Skin epidermis (tissue), 12 donors: ENCODE data around the gene C18orf63.
"Not testable (repeated sequence)": the region's sequence is repeated elsewhere in the genome, so short reads cannot be mapped to it uniquely, and the experiment has no call there.

Experiments used
- H3K27ac ChIP-seq, 21 experiments: fragments of 200-600 bp; sonication (generic) in 11 of 21; one replicate each; pipeline ENCODE4 v1.5.0; 2020; ENCODE audit warnings: mild to moderate bottlenecking in 3 of 21, inconsistent platforms in 2 of 21, moderate library complexity in 2 of 21
- H3K4me3 ChIP-seq, 7 experiments: fragments of 200-600 bp; sonication (generic) in 2 of 7; one replicate each; pipeline ENCODE4 v1.5.0; 2020; ENCODE audit warnings: inconsistent platforms in 2 of 7, mild to moderate bottlenecking in 2 of 7, moderate library complexity in 1 of 7

The C18orf63 gene

DNA sequence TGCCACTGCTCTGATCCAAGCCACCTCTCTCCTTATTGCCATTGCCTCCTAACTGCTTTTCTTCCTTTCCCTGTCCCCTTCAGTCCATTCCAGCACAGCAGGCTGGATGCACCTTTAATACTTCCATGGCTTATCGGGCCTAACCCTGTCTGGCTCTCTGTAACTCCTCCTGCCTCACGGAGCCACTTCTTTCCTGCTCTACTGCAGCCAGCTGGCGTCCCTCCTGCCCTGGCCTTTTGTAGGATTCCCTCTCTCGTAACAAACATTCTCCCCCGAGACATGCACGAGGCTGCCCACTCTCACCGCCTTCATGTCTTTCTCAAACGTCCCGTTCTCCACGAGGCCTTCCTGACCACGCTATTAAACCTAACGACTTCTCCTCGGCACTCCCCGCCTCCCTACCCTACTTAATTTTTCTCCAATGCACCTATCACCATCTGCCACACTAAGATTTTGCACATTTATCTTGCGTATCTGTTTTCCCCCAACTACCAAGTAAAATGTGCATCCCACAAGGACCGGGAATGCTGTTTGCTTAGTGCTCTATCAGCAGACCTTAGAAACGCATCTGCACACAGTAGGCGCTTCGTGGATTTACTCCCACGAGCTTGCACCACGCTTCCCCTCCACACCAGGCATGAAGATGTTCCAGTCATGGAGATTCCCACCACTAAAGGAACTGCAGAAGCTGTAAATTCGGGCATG is 728 bp upstream of the C18orf63 start:
- Histone ChIP-seq H3K4me3 (no peak overlapping the region), H3K27ac (no peak overlapping the region)

- no peak overlapping the region for H3K4me3 ChIP-seq
- H3K27ac ChIP-seq: no peak overlapping the region
Observed at GRCh38 chr18:74316257-74317170, 875 bp downstream of the C18orf63 start.

DNA sequence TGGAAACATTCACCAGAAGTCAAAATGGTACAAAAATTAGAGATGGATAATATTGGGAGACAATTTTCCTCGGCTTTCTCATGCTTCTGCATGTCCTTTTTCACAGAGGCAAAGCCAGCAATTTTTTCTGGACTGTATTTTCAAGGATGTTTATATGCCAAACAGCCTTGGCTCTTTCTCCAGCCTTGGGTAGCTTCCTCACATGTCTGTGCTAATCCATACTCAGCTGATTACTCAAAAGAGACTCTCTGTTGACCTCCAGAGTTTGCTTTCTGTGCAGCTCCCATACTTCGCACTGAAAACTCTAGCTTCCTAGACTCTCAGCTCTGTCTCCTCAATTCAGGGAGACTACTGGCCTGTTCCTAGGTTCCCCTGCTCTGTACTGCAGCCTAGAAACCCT is 10.6 kb downstream of the C18orf63 start:
- Histone ChIP-seq H3K27ac (no peak overlapping the region), H3K4me3 (no peak overlapping the region)

DNA sequence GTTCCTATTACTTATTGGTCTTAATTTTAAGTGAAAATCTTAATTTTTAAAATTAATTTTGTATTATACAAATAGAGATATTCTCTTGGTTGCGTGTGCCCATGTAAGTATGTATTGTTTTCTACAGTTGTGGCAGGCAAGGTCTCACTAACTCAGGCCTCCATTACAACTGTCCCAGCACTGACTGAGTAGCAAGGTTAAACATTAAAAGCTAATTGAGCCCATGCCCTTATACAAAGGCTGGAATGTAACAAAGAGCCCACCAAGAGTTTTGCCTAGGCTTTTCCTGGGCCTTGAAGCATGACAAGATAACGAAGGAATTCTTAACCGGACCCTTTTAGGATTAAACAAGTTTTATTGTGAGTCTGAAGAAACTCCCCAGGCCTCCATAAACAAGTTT is 11.2 kb downstream of the C18orf63 start:
- H3K27ac ChIP-seq, H3K4me3 ChIP-seq: not testable (repeated sequence)

GRCh38 chr18:74328206-74328605 is 12.6 kb downstream of the C18orf63 start:
- Histone ChIP-seq H3K27ac (no peak overlapping the region), H3K4me3 (no peak overlapping the region)

- Histone ChIP-seq H3K27ac (no peak overlapping the region), H3K4me3 (no peak overlapping the region)
Observed at GRCh38 chr18:74329688-74330205, 14.1 kb downstream of the C18orf63 start.

DNA sequence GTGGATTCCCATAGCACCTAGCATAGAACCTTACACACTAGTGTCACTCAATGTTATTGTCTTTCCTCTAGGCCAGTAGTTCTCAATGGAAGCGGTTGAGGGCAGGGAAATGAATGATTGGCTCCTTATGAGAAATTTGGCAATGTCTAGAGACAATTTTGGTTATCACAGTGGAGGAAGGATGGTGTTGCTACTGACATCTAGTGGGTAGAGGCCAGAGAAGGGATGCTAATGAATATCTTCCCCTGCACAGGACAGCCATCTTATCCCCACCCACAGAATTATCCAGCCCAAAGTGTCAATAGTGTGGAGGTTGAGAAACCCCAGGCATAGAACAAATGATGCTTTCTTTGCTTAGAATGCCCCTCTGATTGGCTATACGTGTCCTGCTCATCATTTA is 15.8 kb downstream of the C18orf63 start:
- H3K27ac ChIP-seq: no peak overlapping the region

DNA sequence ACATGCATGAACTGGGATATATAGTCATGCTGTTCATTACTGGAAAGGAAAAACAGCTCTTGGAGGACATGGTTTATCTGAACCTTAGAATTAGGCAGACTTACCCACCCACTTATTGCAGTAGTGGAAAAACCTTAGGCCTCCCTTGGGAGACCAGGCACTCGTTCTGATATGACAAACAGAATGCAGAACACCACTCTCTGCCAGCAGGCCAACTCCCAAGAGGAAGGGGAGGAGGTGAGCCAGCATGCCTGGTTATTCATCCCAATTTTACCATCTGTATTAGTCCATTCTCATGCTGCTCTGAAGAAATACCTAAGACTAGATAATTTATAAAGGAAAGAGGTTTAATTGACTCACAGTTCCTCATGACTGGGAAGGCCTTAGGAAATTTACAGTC is 17.5 kb downstream of the C18orf63 start:
- H3K4me3 ChIP-seq: no peak overlapping the region
- H3K27ac ChIP-seq: no peak overlapping the region

More for the DNA sequence above, 15.8 kb downstream of the C18orf63 start:
- no peak overlapping the region for H3K4me3 ChIP-seq

DNA sequence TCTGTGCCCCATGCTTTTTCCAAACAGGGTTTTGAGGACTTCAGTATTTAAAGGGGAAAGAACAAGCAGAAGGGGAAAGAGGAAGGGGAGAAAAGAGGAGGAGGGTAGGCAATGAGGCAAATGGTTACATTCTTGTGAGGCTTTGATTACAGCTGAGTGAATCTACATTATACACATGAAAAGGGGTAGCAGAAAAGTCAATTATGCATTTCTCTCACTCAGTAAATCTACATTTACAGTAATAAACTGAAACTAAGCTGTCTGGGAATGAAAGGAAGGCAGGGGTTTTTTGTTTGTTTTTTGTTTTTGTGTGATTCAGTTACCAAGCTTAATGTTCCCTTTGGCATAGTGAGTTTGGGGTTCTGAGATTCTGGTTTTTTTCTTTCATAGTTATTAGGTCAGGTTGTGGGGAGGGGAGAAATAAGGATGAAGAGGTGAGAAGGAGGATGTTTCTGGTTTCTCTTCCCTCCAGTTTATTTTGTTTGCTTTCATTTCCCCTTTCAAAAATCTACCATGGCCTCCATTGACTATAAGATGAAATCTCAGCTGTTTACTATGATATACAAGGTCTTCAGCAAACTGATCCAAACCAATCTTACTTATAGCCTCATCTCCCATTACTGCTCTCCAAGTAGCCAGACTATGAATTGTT is 18.7 kb downstream of the C18orf63 start:
- Histone ChIP-seq H3K4me3 (no peak overlapping the region), H3K27ac (no peak overlapping the region)

DNA sequence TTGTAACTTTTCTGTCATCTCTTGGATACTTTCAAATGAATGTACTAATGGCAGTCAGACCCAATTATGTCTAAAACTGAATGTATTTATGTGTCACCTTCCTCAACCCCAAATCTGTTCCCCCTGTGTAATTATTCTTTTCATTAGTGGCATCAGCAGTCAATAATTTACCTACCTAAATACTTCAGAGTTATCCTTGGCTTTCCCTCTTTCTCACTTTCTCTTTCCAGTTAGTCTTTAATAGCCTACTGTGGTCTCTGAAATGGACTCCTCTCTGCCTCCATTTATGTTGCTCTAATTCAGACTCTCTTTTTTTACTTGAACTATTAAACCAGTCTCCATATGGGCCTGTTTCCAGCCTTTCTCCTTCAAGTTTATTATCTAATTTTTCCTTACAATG is 21.0 kb downstream of the C18orf63 start:
- no peak overlapping the region for H3K4me3 ChIP-seq
- no peak overlapping the region for H3K27ac ChIP-seq

DNA sequence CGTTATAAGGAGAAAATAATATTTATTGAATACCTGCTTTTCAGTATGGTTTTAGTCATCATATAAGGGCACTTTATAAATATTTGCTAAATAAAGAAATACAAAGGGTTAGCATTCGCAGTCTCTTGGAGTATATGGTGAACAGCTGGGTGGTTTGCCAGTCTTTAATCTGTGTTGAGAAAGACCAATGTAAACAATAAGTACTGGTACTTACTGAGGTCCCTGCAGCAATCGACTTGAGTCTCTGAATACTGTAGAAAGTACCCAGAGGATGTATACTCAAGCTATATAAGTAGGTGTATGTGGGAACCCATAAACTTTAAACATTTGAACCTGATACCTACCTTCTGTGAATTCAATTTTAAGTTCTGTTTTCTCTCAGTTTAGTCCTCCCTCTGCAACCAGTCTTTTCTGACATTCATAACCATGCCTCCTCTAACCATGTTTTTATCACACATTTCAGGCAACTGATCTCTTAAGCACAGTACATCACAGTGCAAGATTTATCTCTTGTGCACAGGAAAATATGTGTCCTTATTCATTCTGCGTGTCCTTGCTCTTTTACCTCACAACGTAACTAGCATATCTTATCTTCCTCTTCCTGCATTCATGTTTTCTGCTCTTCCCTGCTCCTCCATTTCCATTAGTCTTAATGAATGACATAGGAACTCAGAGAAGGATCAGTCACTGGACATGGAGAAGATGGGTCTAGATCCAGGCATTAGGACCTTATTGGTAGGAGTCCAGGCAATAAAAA is 21.7 kb downstream of the C18orf63 start:
- Histone ChIP-seq H3K4me3 (no peak overlapping the region), H3K27ac (no peak overlapping the region)

GRCh38 chr18:74337912-74338309 is 22.3 kb downstream of the C18orf63 start:
- no peak overlapping the region for H3K27ac ChIP-seq
- H3K4me3 ChIP-seq: no peak overlapping the region

GRCh38 chr18:74342416-74343043 is 26.9 kb downstream of the C18orf63 start:
- Histone ChIP-seq H3K4me3 (no peak overlapping the region), H3K27ac (no peak overlapping the region)

GRCh38 chr18:74346206-74346605 is 30.6 kb downstream of the C18orf63 start:
- Histone ChIP-seq H3K4me3 (no peak overlapping the region), H3K27ac (no peak overlapping the region)

DNA sequence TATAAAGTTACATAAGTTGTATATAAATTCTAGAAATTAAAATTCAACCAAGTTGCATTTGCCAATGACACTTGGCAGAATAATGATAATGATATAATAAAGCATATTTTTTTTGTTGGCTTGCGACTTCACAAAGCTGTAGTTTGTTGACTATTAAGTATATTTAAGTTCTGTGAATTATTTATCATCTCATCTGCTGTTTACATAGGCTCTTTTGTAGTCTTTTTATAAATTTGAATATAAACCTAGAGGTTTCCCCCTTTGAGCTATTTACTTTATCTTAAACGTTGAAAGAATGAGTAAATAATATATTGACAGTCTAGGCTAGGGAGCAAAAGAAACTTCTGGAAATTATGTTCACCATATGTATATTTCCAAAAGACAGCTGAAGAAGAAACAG is 32.9 kb downstream of the C18orf63 start:
- no peak overlapping the region for H3K27ac ChIP-seq

GRCh38 chr18:74351354-74351753 is 35.7 kb downstream of the C18orf63 start:
- Histone ChIP-seq H3K27ac (no peak overlapping the region), H3K4me3 (no peak overlapping the region)

More for the DNA sequence above, 32.9 kb downstream of the C18orf63 start:
- H3K4me3 ChIP-seq: no peak overlapping the region

- H3K4me3 ChIP-seq: no peak overlapping the region
- no peak overlapping the region for H3K27ac ChIP-seq
Observed at GRCh38 chr18:74353169-74353775, 37.6 kb downstream of the C18orf63 start.

DNA sequence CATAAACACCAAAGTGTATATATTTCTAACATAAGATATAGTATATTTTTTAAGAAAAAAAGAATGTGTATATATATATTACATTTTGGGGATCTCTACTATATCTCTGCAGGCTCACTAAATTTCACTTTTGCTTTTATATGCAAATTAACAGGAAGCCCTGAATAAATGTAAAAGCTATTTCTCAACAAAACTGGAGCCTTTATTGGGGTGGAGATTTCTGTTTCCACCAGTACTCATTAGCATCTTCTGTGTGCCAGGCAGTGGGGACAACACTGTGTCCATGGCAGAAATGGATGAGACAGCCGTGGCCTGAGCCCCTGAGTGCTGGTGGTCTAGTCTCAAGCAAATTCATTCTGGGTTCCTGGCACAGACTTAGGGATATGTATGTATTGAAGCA is 41.3 kb downstream of the C18orf63 start:
- Histone ChIP-seq H3K4me3 (no peak overlapping the region), H3K27ac (no peak overlapping the region)
